Gastrocnemius medialis (tissue), 4 donors: ENCODE measurements around the gene TTLL7. TPM values are rescaled to one million over a fixed set of nuclear protein-coding genes. Genes with fewer than 3 reads are reported as not detected.
"Not testable (repeated sequence)": the region's sequence is repeated elsewhere in the genome, so short reads cannot be mapped to it uniquely, and the experiment has no call there.

Source experiments
- ATAC-seq, 2 donors: fragments of 150-250 bp; one replicate each; pipeline ENCODE4 v1.9.1; 2016
- DNase-seq, 2 donors: peaks; one replicate each; pipeline ENCODE4 v3.0.0-alpha.2; 2019
- H3K27ac ChIP-seq, 4 donors: fragments of 200-600 bp; sonication (generic); 1 replicate in 1 of 4; 2 replicates in 3 of 4; pipeline ENCODE4 v1.5.1; 2016 to 2018; ENCODE audit warnings: mild to moderate bottlenecking in 2 of 4, moderate library complexity in 1 of 4
- H3K27me3 ChIP-seq, 3 donors: fragments of 200-600 bp; sonication (generic) in 2 of 3; 1 replicate in 1 of 3; 2 replicates in 2 of 3; pipeline versions ENCODE4 v1.5.1 to v1.6.0; 2016 to 2019; ENCODE audit warnings: mild to moderate bottlenecking in 1 of 3, moderate library complexity in 1 of 3
- H3K36me3 ChIP-seq, 2 donors: fragments of 200-600 bp; sonication (generic) in 1 of 2; one replicate each; pipeline ENCODE4 v1.5.1; 2017 to 2018
- H3K4me1 ChIP-seq, 2 donors: fragments of 200-600 bp; sonication (generic) in 1 of 2; one replicate each; pipeline ENCODE4 v1.5.1; 2016 to 2017; ENCODE audit warnings: mild to moderate bottlenecking in 2 of 2
- H3K4me3 ChIP-seq, 4 donors: fragments of 200-600 bp; sonication (generic) in 3 of 4; 1 replicate in 1 of 4; 2 replicates in 3 of 4; pipeline ENCODE4 v1.5.1; 2016 to 2019; ENCODE audit warnings: mild to moderate bottlenecking in 2 of 4
- H3K9me3 ChIP-seq, 3 donors: fragments of 200-600 bp; sonication (generic) in 2 of 3; 1 replicate in 1 of 3; 2 replicates in 2 of 3; pipeline ENCODE4 v1.5.1; 2016 to 2019
- POLR2A ChIP-seq, 2 donors: fragments of 450-650 bp; IDR thresholded peaks; one replicate each; pipeline ENCODE4 v1.6.1; 2017; ENCODE audit warnings: antibody characterized with exemption in 2 of 2, mild to moderate bottlenecking in 2 of 2, moderate library complexity in 2 of 2
- in situ Hi-C, 4 donors: fragments of 200-750 bp; cut with MboI; loops; one replicate each; pipeline versions ENCODE4 v1.15.0 to v1.8.0; 2017; ENCODE audit warnings: low sequenced_read_pairs in 4 of 4
- intact Hi-C: fragments of 100-400 bp; cut with DNase I; formaldehyde crosslinking; loops from one replicate; pipeline ENCODE4 v1.15.1; 2023; ENCODE audit warnings: low total_unique reads
- total RNA-seq, 4 donors: library from RNA; depleted of rRNA; stranded (reverse); fragments of >200 nt; gene quantifications; one replicate each; pipeline versions ENCODE4 v1.1.0 to v1.2.3, GENCODE V29; 2016
- TF ChIP-seq, protein P1 (sequence below), 5 experiments: fragments of 450-650 bp in 3 of 5; fragments of 200-600 bp in 2 of 5; sonication (generic) in 2 of 5; IDR thresholded peaks in 4 of 5; conservative IDR thresholded peaks in 1 of 5; 1 replicate in 4 of 5; 2 replicates in 1 of 5; pipeline ENCODE4 v1.5.1; 2016 to 2019; ENCODE audit warnings: antibody characterized with exemption in 5 of 5, mild to moderate bottlenecking in 3 of 5, moderate library complexity in 3 of 5

Gene TTLL7
- total RNA-seq, 4 donors from 2014 or later: 8.2 to 22.9 (median 12.3) TPM

DNA sequence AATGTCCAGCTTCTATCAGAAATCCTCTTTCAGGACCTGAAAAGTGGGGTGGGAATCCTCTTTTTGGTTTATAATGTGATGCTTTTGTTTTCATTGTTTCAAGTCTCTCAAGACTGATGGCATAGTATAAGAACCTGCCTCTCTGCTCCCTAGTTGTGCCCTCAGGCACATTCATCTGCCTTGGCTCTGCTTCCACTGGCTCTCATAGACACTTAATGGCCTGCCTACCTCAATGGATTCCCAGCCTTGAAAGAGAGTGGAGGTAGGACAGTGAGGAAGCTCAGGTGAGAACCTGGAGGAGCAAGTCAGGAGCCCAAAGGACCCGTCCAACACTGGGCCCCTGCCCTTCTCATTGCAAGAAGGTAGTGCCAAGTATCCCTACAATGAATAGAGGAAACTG lies 4.8 kb downstream of the TTLL7 start:
- no peak overlapping the region for H3K4me3 ChIP-seq
- in situ Hi-C loops: no loop called here
- H3K4me1 ChIP-seq: peaks cover 7 to 11% of the 10 kb centered on the region in 2 donors
- ATAC-seq (no peak), DNase-seq (no peak)
- no peaks in the 10 kb centered on the region for H3K36me3 ChIP-seq
- TF ChIP-seq, protein P1, sequence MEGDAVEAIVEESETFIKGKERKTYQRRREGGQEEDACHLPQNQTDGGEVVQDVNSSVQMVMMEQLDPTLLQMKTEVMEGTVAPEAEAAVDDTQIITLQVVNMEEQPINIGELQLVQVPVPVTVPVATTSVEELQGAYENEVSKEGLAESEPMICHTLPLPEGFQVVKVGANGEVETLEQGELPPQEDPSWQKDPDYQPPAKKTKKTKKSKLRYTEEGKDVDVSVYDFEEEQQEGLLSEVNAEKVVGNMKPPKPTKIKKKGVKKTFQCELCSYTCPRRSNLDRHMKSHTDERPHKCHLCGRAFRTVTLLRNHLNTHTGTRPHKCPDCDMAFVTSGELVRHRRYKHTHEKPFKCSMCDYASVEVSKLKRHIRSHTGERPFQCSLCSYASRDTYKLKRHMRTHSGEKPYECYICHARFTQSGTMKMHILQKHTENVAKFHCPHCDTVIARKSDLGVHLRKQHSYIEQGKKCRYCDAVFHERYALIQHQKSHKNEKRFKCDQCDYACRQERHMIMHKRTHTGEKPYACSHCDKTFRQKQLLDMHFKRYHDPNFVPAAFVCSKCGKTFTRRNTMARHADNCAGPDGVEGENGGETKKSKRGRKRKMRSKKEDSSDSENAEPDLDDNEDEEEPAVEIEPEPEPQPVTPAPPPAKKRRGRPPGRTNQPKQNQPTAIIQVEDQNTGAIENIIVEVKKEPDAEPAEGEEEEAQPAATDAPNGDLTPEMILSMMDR (IDR thresholded peaks at IDR 0.05 in 4 of 5, conservative IDR thresholded peaks at IDR 0.05 in 1 of 5): no peak
- no peak for TF ChIP-seq POLR2A (IDR thresholded peaks at IDR 0.05)
- intact Hi-C loops: loop anchor here (10.0 kb wide), 1 partner anchor 301 kb away; no protein-coding TSS in a partner anchor
- no peak overlapping the region for H3K27ac ChIP-seq
- no peaks in the 10 kb centered on the region for H3K27me3 ChIP-seq
- no peaks in the 10 kb centered on the region for H3K9me3 ChIP-seq

DNA sequence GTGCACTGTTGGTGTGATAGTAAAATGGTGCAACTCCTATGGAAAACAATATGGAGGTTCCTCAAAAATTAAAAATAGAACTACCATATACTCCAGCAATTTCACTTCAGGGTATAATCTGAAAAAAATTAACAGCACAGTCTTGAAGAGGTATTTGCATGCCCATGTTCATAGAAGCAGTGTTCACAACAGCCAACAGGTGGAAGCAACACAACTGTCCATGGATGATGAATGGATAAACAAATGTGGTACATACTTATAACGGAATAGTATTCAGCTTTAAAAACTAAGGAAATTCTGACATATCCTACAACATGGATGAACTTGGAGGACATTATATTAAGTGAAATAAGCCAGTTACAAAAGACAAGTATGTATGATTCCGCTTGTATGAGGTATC lies 8.2 kb downstream of the TTLL7 start:
- no peaks in the 10 kb centered on the region for H3K4me1 ChIP-seq
- no peak for ATAC-seq
- no peak for DNase-seq
- H3K4me3 ChIP-seq: no peak overlapping the region
- no peaks in the 10 kb centered on the region for H3K27me3 ChIP-seq
- intact Hi-C loops (loop anchor here (10.0 kb wide), 1 partner anchor 304 kb away; no protein-coding TSS in a partner anchor), in situ Hi-C loops (no loop called here)
- H3K36me3 ChIP-seq: no peaks in the 10 kb centered on the region
- TF ChIP-seq, protein P1 (IDR thresholded peaks at IDR 0.05 in 4 of 5, conservative IDR thresholded peaks at IDR 0.05 in 1 of 5): no peak
- TF ChIP-seq POLR2A (IDR thresholded peaks at IDR 0.05): no peak
- no peak overlapping the region for H3K27ac ChIP-seq
- H3K9me3 ChIP-seq: no peaks in the 10 kb centered on the region

DNA sequence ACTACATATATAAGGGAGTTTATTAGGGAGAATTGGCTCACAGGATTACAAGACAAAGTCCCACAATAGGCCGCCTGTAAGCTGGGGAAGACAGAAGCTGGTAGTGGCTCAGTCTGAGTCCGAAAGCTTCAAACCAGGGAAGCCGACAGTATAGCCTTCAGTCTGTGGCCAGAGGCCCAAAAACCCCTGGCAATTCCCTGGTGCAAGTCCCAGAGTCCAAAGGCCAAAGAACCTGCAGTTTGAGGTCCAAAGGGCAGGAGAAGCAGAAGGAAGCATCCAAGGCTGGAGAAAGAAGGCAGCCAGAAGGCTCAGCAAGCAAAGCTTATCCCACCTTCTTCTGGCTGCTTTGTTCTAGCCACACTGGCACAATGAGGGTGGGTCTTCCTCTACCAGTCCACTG lies 13.9 kb downstream of the TTLL7 start:
- DNase-seq: no peak
- intact Hi-C loops: no loop called here
- Histone ChIP-seq H3K4me3 (no peak overlapping the region), H3K27me3 (no peaks in the 10 kb centered on the region), H3K4me1 (no peaks in the 10 kb centered on the region), H3K27ac (no peak overlapping the region), H3K36me3 (no peaks in the 10 kb centered on the region), H3K9me3 (no peaks in the 10 kb centered on the region)
- no peak for ATAC-seq
- TF ChIP-seq, protein P1 (IDR thresholded peaks at IDR 0.05 in 4 of 5, conservative IDR thresholded peaks at IDR 0.05 in 1 of 5): no peak
- TF ChIP-seq POLR2A (IDR thresholded peaks at IDR 0.05): no peak
- in situ Hi-C loops: no loop called here

DNA sequence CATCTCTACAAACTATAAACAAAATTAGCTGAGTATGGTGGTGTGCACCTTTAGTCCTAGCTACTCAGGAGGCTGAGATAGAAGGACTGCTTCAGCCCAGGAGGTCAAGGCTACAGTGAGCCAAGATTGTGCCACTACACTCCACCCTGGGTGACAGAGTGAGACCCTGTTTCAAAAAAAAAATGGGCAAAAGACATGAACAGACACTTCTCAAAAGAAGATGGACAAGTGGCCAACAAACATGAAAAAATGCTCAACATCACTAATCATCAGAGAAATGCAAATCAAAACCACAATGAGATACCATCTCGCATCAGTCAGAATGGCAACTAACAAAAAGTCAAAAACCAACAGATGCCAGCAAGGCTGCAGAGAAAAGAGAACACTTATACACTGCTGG lies 15.0 kb downstream of the TTLL7 start:
- DNase-seq, intact Hi-C loops, H3K9me3 ChIP-seq, H3K27me3 ChIP-seq, in situ Hi-C loops, H3K4me3 ChIP-seq, H3K4me1 ChIP-seq, ATAC-seq, H3K36me3 ChIP-seq, H3K27ac ChIP-seq: not testable (repeated sequence)

DNA sequence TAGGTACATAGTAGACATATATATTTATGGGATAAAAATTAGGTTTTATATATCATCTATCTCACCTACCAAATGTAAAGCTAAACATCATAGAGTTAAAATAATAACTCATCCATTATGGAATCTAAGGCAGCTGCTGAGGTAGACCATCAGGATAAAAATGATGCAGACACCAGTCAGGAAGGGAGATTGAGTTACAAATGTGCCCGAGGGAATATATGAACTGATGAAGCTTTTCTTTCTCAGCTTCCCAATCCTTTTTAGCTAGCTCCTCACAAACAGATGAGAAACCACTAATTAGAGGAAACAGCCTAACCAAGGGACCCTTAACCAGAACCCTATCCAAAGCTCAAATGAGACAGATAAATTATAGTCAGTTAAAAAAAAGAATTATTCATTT lies 20.9 kb downstream of the TTLL7 start:
- H3K9me3 ChIP-seq: no peaks in the 10 kb centered on the region
- no peaks in the 10 kb centered on the region for H3K4me1 ChIP-seq
- H3K4me3 ChIP-seq: no peak overlapping the region
- no peak for DNase-seq
- in situ Hi-C loops: no loop called here
- intact Hi-C loops: no loop called here
- TF ChIP-seq POLR2A (IDR thresholded peaks at IDR 0.05): no peak
- TF ChIP-seq, protein P1 (IDR thresholded peaks at IDR 0.05 in 4 of 5, conservative IDR thresholded peaks at IDR 0.05 in 1 of 5): no peak
- no peaks in the 10 kb centered on the region for H3K36me3 ChIP-seq
- H3K27ac ChIP-seq: no peak overlapping the region
- H3K27me3 ChIP-seq: no peaks in the 10 kb centered on the region
- no peak for ATAC-seq
